ENCODE measurements around the gene DPP6.
"Not testable (repeated sequence)": the region's sequence is repeated elsewhere in the genome, so short reads cannot be mapped to it uniquely, and the experiment has no call there.

Gene DPP6

GRCh38 chr7:154078523-154078922, 26.3 kb downstream of the DPP6 start:
- not testable (repeated sequence) for DNase-seq

GRCh38 chr7:154080249-154080648, 28.1 kb downstream of the DPP6 start:
- not testable (repeated sequence) for DNase-seq

GRCh38 chr7:154087037-154087725, 35.0 kb downstream of the DPP6 start:
- DNase-seq = not testable (repeated sequence)

GRCh38 chr7:154092093-154092492, 39.9 kb downstream of the DPP6 start:
- not testable (repeated sequence) for DNase-seq

GRCh38 chr7:154095201-154095600, 43.0 kb downstream of the DPP6 start:
- not testable (repeated sequence) for DNase-seq

GRCh38 chr7:154105063-154105462, 52.9 kb downstream of the DPP6 start:
- not testable (repeated sequence) for DNase-seq

GRCh38 chr7:154109615-154110014, 57.4 kb downstream of the DPP6 start:
- DNase-seq = not testable (repeated sequence)

GRCh38 chr7:154113732-154114351, 61.6 kb downstream of the DPP6 start:
- DNase-seq = not testable (repeated sequence)

- DNase-seq = not testable (repeated sequence)
Observed at GRCh38 chr7:154117411-154118390, 65.5 kb downstream of the DPP6 start.

- not testable (repeated sequence) for DNase-seq
Observed at GRCh38 chr7:154120825-154121224, 68.6 kb downstream of the DPP6 start.

- not testable (repeated sequence) for DNase-seq
Observed at GRCh38 chr7:154122720-154123119, 70.5 kb downstream of the DPP6 start.

- DNase-seq = not testable (repeated sequence)
Observed at GRCh38 chr7:154123397-154123796, 71.2 kb downstream of the DPP6 start.

- not testable (repeated sequence) for DNase-seq
Observed at GRCh38 chr7:154129142-154129541, 76.9 kb downstream of the DPP6 start.

GRCh38 chr7:154132617-154133016, 80.4 kb downstream of the DPP6 start:
- not testable (repeated sequence) for DNase-seq

- not testable (repeated sequence) for DNase-seq
Observed at GRCh38 chr7:154133703-154134277, 81.6 kb downstream of the DPP6 start.

- not testable (repeated sequence) for DNase-seq
Observed at GRCh38 chr7:154134698-154135097, 82.5 kb downstream of the DPP6 start.

- not testable (repeated sequence) for DNase-seq
Observed at GRCh38 chr7:154135646-154136045, 83.4 kb downstream of the DPP6 start.

- DNase-seq = not testable (repeated sequence)
Observed at GRCh38 chr7:154145922-154146706, 93.9 kb downstream of the DPP6 start.

- DNase-seq = not testable (repeated sequence)
Observed at GRCh38 chr7:154146707-154147038, 94.5 kb downstream of the DPP6 start.

- DNase-seq = not testable (repeated sequence)
Observed at GRCh38 chr7:154148791-154149516, 96.8 kb downstream of the DPP6 start.

- not testable (repeated sequence) for DNase-seq
Observed at GRCh38 chr7:154150656-154151055, 98.5 kb downstream of the DPP6 start.
